ENCODE data around the gene SGCD. TPM values are rescaled to one million over a fixed set of nuclear protein-coding genes. Genes with fewer than 3 reads are reported as not detected.
A peak's percentile ranks its signal among the peaks of the same experiment; 100 is the strongest.

The SGCD gene
- total and polyA plus RNA-seq, 4 donors = 12.2 to 129 (median 22.3) TPM

GRCh38 chr5:156624686-156625085 lies 297.7 kb downstream of the SGCD start:
- H3K27ac ChIP-seq (ENCODE audit: low read depth in 1 of 2, low read length in 2 of 2) = no peak overlapping the region

GRCh38 chr5:156628421-156628820 lies 301.5 kb downstream of the SGCD start:
- ATAC-seq (ENCODE audit: low FRiP score) = no peak
- Histone ChIP-seq H3K4me1 (ENCODE audit: control insufficient read depth in 1 of 2, insufficient read depth in 2 of 2, low read length in 2 of 2) (peaks cover 0 to 2% of the 10 kb centered on the region in 2 donors), H3K27ac (ENCODE audit: low read depth in 1 of 2, low read length in 2 of 2) (no peak overlapping the region), H3K27me3 (ENCODE audit: control insufficient read depth in 1 of 2, insufficient read depth in 2 of 2, low read length in 1 of 2) (no peaks in the 10 kb centered on the region), H3K9me3 (ENCODE audit: control insufficient read depth, low read length) (no peaks in the 10 kb centered on the region), H3K36me3 (ENCODE audit: control insufficient read depth in 1 of 2, insufficient read depth in 2 of 2, low read length in 1 of 2) (no peaks in the 10 kb centered on the region), H3K4me3 (ENCODE audit: low read length in 2 of 2) (no peak overlapping the region)
- no peak for DNase-seq
- intact Hi-C loops (cut with DNase I) = no loop called here

More at GRCh38 chr5:156624686-156625085, 297.7 kb downstream of the SGCD start:
- DNase-seq (no peak), ATAC-seq (ENCODE audit: low FRiP score) (no peak)
- peaks cover 0 to 2% of the 10 kb centered on the region in 2 donors for H3K4me1 ChIP-seq (ENCODE audit: control insufficient read depth in 1 of 2, insufficient read depth in 2 of 2, low read length in 2 of 2)
- H3K9me3 ChIP-seq (ENCODE audit: control insufficient read depth, low read length) = no peaks in the 10 kb centered on the region
- 90 to 91% methylated on average over 4 of the region's 4 CpGs for WGBS, 2 donors
- intact Hi-C loops (cut with DNase I) = no loop called here
- peaks cover 0 to 3% of the 10 kb centered on the region in 2 donors for H3K36me3 ChIP-seq (ENCODE audit: control insufficient read depth in 1 of 2, insufficient read depth in 2 of 2, low read length in 1 of 2)
- no peak overlapping the region for H3K4me3 ChIP-seq (ENCODE audit: low read length in 2 of 2)
- no peaks in the 10 kb centered on the region for H3K27me3 ChIP-seq (ENCODE audit: control insufficient read depth in 1 of 2, insufficient read depth in 2 of 2, low read length in 1 of 2)

GRCh38 chr5:156631005-156631404 lies 304.0 kb downstream of the SGCD start:
- Histone ChIP-seq H3K4me3 (ENCODE audit: low read length in 2 of 2) (no peak overlapping the region), H3K9me3 (ENCODE audit: control insufficient read depth, low read length) (no peaks in the 10 kb centered on the region), H3K4me1 (ENCODE audit: control insufficient read depth in 1 of 2, insufficient read depth in 2 of 2, low read length in 2 of 2) (no peaks in the 10 kb centered on the region), H3K27me3 (ENCODE audit: control insufficient read depth in 1 of 2, insufficient read depth in 2 of 2, low read length in 1 of 2) (no peaks in the 10 kb centered on the region), H3K36me3 (ENCODE audit: control insufficient read depth in 1 of 2, insufficient read depth in 2 of 2, low read length in 1 of 2) (no peaks in the 10 kb centered on the region), H3K27ac (ENCODE audit: low read depth in 1 of 2, low read length in 2 of 2) (no peak overlapping the region)
- DNase-seq = no peak
- 91 to 94% methylated on average over 1 of the region's 1 CpG for WGBS, 2 donors
- ATAC-seq (ENCODE audit: low FRiP score) = no peak
- intact Hi-C loops (cut with DNase I) = no loop called here

GRCh38 chr5:156634301-156634700 lies 307.3 kb downstream of the SGCD start:
- H3K27me3 ChIP-seq (ENCODE audit: control insufficient read depth in 1 of 2, insufficient read depth in 2 of 2, low read length in 1 of 2) = no peaks in the 10 kb centered on the region
- H3K27ac ChIP-seq (ENCODE audit: low read depth in 1 of 2, low read length in 2 of 2) = no peak overlapping the region
- intact Hi-C loops (cut with DNase I) = no loop called here
- DNase-seq (no peak), ATAC-seq (ENCODE audit: low FRiP score) (no peak)
- 95 to 98% methylated on average over 2 of the region's 2 CpGs for WGBS, 2 donors
- no peaks in the 10 kb centered on the region for H3K4me1 ChIP-seq (ENCODE audit: control insufficient read depth in 1 of 2, insufficient read depth in 2 of 2, low read length in 2 of 2)
- no peaks in the 10 kb centered on the region for H3K9me3 ChIP-seq (ENCODE audit: control insufficient read depth, low read length)
- no peak overlapping the region for H3K4me3 ChIP-seq (ENCODE audit: low read length in 2 of 2)
- H3K36me3 ChIP-seq (ENCODE audit: control insufficient read depth in 1 of 2, insufficient read depth in 2 of 2, low read length in 1 of 2) = no peaks in the 10 kb centered on the region

GRCh38 chr5:156640691-156641241 lies 313.8 kb downstream of the SGCD start:
- Histone ChIP-seq H3K4me1 (ENCODE audit: control insufficient read depth in 1 of 2, insufficient read depth in 2 of 2, low read length in 2 of 2) (peaks cover 1 to 2% of the 10 kb centered on the region in 2 donors), H3K27me3 (ENCODE audit: control insufficient read depth in 1 of 2, insufficient read depth in 2 of 2, low read length in 1 of 2) (no peaks in the 10 kb centered on the region), H3K9me3 (ENCODE audit: control insufficient read depth, low read length) (no peaks in the 10 kb centered on the region), H3K27ac (ENCODE audit: low read depth in 1 of 2, low read length in 2 of 2) (peak overlapping the region in 1 of 2 donors; percentile 57), H3K4me3 (ENCODE audit: low read length in 2 of 2) (no peak overlapping the region), H3K36me3 (ENCODE audit: control insufficient read depth in 1 of 2, insufficient read depth in 2 of 2, low read length in 1 of 2) (no peaks in the 10 kb centered on the region)
- intact Hi-C loops (cut with DNase I) = loop anchor here (10.0 kb wide), 1 partner anchor 56 kb away; no protein-coding TSS in a partner anchor
- peak; percentile 58 for ATAC-seq (ENCODE audit: low FRiP score)
- 9 to 13% methylated on average over 3 of the region's 3 CpGs for WGBS, 2 donors
- no peak for DNase-seq

GRCh38 chr5:156641686-156642085 lies 314.7 kb downstream of the SGCD start:
- 52% methylated on average over 1 of the region's 1 CpG for WGBS, 2 donors
- Histone ChIP-seq H3K36me3 (ENCODE audit: control insufficient read depth in 1 of 2, insufficient read depth in 2 of 2, low read length in 1 of 2) (no peaks in the 10 kb centered on the region), H3K4me1 (ENCODE audit: control insufficient read depth in 1 of 2, insufficient read depth in 2 of 2, low read length in 2 of 2) (peaks cover 1 to 2% of the 10 kb centered on the region in 2 donors), H3K4me3 (ENCODE audit: low read length in 2 of 2) (no peak overlapping the region), H3K27ac (ENCODE audit: low read depth in 1 of 2, low read length in 2 of 2) (peak overlapping the region in 1 of 2 donors; percentile 78), H3K27me3 (ENCODE audit: control insufficient read depth in 1 of 2, insufficient read depth in 2 of 2, low read length in 1 of 2) (no peaks in the 10 kb centered on the region), H3K9me3 (ENCODE audit: control insufficient read depth, low read length) (no peaks in the 10 kb centered on the region)
- DNase-seq = no peak
- ATAC-seq (ENCODE audit: low FRiP score) = peak; percentile 49
- intact Hi-C loops (cut with DNase I) = loop anchor here (10.0 kb wide), 1 partner anchor 57 kb away; no protein-coding TSS in a partner anchor

GRCh38 chr5:156647034-156647451 lies 320.1 kb downstream of the SGCD start:
- no peaks in the 10 kb centered on the region for H3K9me3 ChIP-seq (ENCODE audit: control insufficient read depth, low read length)
- DNase-seq (no peak), ATAC-seq (ENCODE audit: low FRiP score) (peak; percentile 67)
- peaks cover 0 to 6% of the 10 kb centered on the region in 2 donors for H3K4me1 ChIP-seq (ENCODE audit: control insufficient read depth in 1 of 2, insufficient read depth in 2 of 2, low read length in 2 of 2)
- intact Hi-C loops (cut with DNase I) = loop anchor here (10.0 kb wide), 1 partner anchor 62 kb away; no protein-coding TSS in a partner anchor
- H3K36me3 ChIP-seq (ENCODE audit: control insufficient read depth in 1 of 2, insufficient read depth in 2 of 2, low read length in 1 of 2) = no peaks in the 10 kb centered on the region
- peak overlapping the region; percentile 57 to 80 for H3K27ac ChIP-seq (ENCODE audit: low read depth in 1 of 2, low read length in 2 of 2)
- H3K27me3 ChIP-seq (ENCODE audit: control insufficient read depth in 1 of 2, insufficient read depth in 2 of 2, low read length in 1 of 2) = no peaks in the 10 kb centered on the region
- no peak overlapping the region for H3K4me3 ChIP-seq (ENCODE audit: low read length in 2 of 2)
- whole genome bisulfite sequencing, 2 donors = 23 to 24% methylated on average over 4 of the region's 4 CpGs

GRCh38 chr5:156654444-156654843 lies 327.5 kb downstream of the SGCD start:
- Histone ChIP-seq H3K4me1 (ENCODE audit: control insufficient read depth in 1 of 2, insufficient read depth in 2 of 2, low read length in 2 of 2) (peaks cover 0 to 2% of the 10 kb centered on the region in 2 donors), H3K36me3 (ENCODE audit: control insufficient read depth in 1 of 2, insufficient read depth in 2 of 2, low read length in 1 of 2) (no peaks in the 10 kb centered on the region), H3K4me3 (ENCODE audit: low read length in 2 of 2) (no peak overlapping the region), H3K9me3 (ENCODE audit: control insufficient read depth, low read length) (no peaks in the 10 kb centered on the region), H3K27ac (ENCODE audit: low read depth in 1 of 2, low read length in 2 of 2) (no peak overlapping the region), H3K27me3 (ENCODE audit: control insufficient read depth in 1 of 2, insufficient read depth in 2 of 2, low read length in 1 of 2) (no peaks in the 10 kb centered on the region)
- DNase-seq (no peak), ATAC-seq (ENCODE audit: low FRiP score) (no peak)
- intact Hi-C loops (cut with DNase I) = no loop called here

- H3K4me1 ChIP-seq (ENCODE audit: control insufficient read depth in 1 of 2, insufficient read depth in 2 of 2, low read length in 2 of 2) = peaks cover 0 to 2% of the 10 kb centered on the region in 2 donors
- H3K27me3 ChIP-seq (ENCODE audit: control insufficient read depth in 1 of 2, insufficient read depth in 2 of 2, low read length in 1 of 2) = no peaks in the 10 kb centered on the region
- no peak overlapping the region for H3K4me3 ChIP-seq (ENCODE audit: low read length in 2 of 2)
- no peak overlapping the region for H3K27ac ChIP-seq (ENCODE audit: low read depth in 1 of 2, low read length in 2 of 2)
- H3K9me3 ChIP-seq (ENCODE audit: control insufficient read depth, low read length) = no peaks in the 10 kb centered on the region
- DNase-seq (no peak), ATAC-seq (ENCODE audit: low FRiP score) (no peak)
- H3K36me3 ChIP-seq (ENCODE audit: control insufficient read depth in 1 of 2, insufficient read depth in 2 of 2, low read length in 1 of 2) = no peaks in the 10 kb centered on the region
- intact Hi-C loops (cut with DNase I) = no loop called here
- 91 to 97% methylated on average over 4 of the region's 4 CpGs for WGBS, 2 donors
Measured at GRCh38 chr5:156655732-156656131, 328.8 kb downstream of the SGCD start.
